ENCODE data around the gene CSK.
"Not testable (repeated sequence)": the region's sequence is repeated elsewhere in the genome, so short reads cannot be mapped to it uniquely, and the experiment has no call there.

CSK gene

GRCh38 chr15:74781431-74782258 lies at the start of gene CSK:
Gene CSK (plus strand): TSS chr15:74782080. CDS start chr15:74798298, 16,218 bp downstream.
- peak; percentile 85 for DNase-seq (ENCODE audit: low spot score)

DNA sequence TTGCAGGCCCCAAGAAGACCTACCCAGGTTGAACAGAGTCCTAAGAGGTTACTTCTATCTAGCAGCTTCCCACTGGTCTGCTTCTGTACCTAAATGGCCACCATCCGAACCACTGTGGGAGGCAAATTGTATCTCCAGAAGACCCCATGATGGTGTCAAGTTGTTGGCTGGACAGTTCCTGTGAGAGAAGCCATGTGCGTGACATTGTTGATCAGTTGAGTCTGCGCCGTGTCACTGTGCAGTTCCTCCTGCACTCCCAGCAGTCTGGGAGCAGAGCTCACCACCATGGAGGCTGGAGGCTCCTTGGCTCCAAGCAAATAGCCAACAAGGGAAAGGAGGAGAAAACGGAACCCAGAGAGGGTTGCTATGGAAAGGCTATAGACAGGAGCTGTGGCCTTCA lies 49.0 kb upstream of the CSK start:
- DNase-seq (ENCODE audit: low spot score): no peak

- no peak for DNase-seq (ENCODE audit: low spot score)
These were observed 48.6 kb upstream of the CSK start for GRCh38 chr15:74733269-74733668.

GRCh38 chr15:74735305-74735704 lies 46.6 kb upstream of the CSK start:
- no peak for DNase-seq (ENCODE audit: low spot score)

DNA sequence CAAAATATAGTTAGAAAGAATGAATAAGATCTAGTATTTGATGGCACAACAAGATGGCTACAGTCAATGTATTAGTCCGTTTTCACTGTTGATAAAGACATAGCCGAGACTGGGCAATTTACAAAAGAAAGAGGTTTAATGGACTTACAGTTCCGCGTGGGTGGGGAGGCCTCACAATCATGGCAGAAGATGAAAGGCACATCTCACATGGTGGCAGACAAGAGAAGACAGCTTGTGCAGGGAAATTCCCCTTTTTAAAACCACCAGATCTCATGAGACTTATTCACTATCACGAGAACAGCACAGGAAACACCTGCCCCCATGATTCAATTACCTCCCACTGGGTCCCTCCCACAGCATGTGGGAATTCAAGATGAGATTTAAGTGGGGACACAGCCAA lies 43.6 kb upstream of the CSK start:
- DNase-seq (ENCODE audit: low spot score): not testable (repeated sequence)

GRCh38 chr15:74742422-74742821 lies 39.5 kb upstream of the CSK start:
- no peak for DNase-seq (ENCODE audit: low spot score)

GRCh38 chr15:74746389-74746788 lies 35.5 kb upstream of the CSK start:
- no peak for DNase-seq (ENCODE audit: low spot score)

GRCh38 chr15:74748322-74748946 lies 33.4 kb upstream of the CSK start, which contains the start of gene CYP1A2:
Gene CYP1A2 (plus strand): TSS chr15:74748845. CDS start chr15:74749739, 894 bp downstream.
- no peak for DNase-seq (ENCODE audit: low spot score)

DNA sequence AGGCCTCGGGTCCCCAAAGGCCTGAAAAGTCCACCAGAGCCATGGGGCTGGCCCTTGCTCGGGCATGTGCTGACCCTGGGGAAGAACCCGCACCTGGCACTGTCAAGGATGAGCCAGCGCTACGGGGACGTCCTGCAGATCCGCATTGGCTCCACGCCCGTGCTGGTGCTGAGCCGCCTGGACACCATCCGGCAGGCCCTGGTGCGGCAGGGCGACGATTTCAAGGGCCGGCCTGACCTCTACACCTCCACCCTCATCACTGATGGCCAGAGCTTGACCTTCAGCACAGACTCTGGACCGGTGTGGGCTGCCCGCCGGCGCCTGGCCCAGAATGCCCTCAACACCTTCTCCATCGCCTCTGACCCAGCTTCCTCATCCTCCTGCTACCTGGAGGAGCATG lies 32.0 kb upstream of the CSK start:
- no peak for DNase-seq (ENCODE audit: low spot score)

- no peak for DNase-seq (ENCODE audit: low spot score)
These were observed 31.1 kb upstream of the CSK start for GRCh38 chr15:74750751-74751150.

- no peak for DNase-seq (ENCODE audit: low spot score)
These were observed 29.9 kb upstream of the CSK start for GRCh38 chr15:74752011-74752410.

- no peak for DNase-seq (ENCODE audit: low spot score)
These were observed 29.3 kb upstream of the CSK start for GRCh38 chr15:74752531-74752930.

DNA sequence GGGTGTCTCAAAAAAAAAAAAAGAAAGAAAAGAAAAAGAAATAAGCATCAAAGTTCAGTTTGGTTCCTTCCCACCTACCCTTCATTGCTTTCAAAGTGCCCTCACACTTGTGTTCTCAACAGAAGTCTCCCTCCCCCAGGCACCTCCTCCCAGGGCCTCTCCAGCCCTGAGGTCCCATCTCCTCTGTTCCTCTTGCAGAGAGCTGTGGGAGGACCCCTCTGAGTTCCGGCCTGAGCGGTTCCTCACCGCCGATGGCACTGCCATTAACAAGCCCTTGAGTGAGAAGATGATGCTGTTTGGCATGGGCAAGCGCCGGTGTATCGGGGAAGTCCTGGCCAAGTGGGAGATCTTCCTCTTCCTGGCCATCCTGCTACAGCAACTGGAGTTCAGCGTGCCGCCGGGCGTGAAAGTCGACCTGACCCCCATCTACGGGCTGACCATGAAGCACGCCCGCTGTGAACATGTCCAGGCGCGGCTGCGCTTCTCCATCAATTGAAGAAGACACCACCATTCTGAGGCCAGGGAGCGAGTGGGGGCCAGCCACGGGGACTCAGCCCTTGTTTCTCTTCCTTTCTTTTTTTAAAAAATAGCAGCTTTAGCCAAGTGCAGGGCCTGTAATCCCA lies 27.2 kb upstream of the CSK start:
- DNase-seq (ENCODE audit: low spot score): no peak

- no peak for DNase-seq (ENCODE audit: low spot score)
These were observed 23.1 kb upstream of the CSK start for GRCh38 chr15:74758736-74759135.

GRCh38 chr15:74762791-74763150 lies 19.1 kb upstream of the CSK start:
- no peak for DNase-seq (ENCODE audit: low spot score)

GRCh38 chr15:74763416-74763815 lies 18.5 kb upstream of the CSK start:
- no peak for DNase-seq (ENCODE audit: low spot score)

DNA sequence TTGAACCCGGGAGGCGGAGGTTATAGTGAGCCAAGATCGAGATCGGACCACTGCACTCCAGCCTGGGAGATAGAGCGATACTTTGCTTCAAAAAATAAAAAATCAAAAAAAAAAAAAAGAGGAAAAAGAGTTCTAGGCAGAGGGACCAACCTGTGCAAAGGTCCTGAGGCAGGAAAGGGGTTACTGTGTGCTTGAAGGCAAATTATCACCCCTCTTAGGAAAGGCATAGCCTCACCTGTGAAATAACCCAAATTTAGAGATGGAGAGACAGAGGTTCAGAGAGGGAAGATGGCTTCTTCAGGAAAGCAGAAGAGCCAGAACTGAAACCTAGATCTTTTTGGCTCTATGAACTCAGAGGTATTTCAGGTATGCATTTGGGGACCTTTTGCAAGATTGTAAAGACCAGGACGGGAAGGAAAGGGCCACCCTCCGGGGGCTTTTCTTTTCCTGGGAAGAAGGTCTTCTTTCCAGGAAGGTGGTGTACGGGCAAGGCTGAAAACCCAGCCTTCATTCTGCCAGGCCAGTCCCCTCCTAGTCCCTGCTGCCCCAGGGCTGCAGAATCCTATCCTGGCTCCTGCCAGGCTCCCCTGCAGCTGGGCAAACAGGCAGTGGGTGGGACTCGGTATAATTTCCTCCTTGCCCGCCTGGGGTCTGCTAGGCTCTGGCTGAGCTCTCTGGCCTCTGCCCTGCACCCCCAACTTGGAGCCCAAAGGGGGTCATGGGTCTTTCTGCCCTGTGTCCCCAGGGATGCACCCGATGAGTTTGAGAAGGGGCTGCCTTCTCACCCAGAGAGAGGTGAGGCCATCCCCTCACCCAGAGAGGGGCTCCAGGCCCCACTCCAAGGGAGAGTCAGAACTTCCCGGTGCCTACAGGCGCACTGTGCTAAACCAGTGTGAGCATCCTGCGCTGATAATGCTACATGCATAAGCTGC lies 14.4 kb upstream of the CSK start:
- no peak for DNase-seq (ENCODE audit: low spot score)

- DNase-seq (ENCODE audit: low spot score): no peak
These were observed 13.6 kb upstream of the CSK start for GRCh38 chr15:74768099-74768770.

DNA sequence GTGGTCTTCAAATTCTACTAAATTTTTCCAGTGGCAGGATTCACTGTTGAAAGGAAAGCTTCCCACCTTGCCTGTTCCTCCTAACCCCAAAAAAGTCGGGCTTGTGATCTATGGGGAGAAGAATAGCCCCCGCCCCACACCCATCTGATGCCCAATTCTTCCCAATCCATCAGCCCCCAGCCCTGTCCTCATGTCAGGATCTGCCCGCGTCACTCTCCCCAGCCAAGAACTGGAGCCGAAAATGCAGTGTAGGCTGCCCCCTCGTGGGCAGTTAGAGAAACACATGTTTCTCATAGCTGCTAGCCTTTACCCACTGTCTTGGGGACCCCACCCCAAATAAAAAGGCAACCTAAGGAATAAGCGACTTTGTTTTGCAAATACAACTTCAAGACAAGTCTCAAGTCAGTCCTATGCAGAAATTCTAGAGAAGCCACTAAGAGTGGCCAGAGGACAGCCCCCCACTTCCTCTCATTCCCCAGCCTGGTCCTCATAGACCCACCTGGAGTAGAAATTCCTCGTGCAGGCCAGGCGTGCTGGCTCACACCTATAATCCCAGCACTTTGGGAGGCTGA lies 13.0 kb upstream of the CSK start:
- peak; percentile 62 for DNase-seq (ENCODE audit: low spot score)

GRCh38 chr15:74769463-74770025 lies 12.3 kb upstream of the CSK start:
- DNase-seq (ENCODE audit: low spot score): no peak
